Ascending aorta (tissue), 2 donors: ENCODE results near the gene PNKD. TPM values are rescaled to one million over a fixed set of nuclear protein-coding genes. Genes with fewer than 3 reads are reported as not detected.
A peak's percentile ranks its signal among the peaks of the same experiment; 100 is the strongest.

Source experiments
- DNase-seq, 2 donors: peaks; one replicate each; pipeline ENCODE4 v3.0.0-alpha.2; 2019; ENCODE audit warnings: low spot score in 2 of 2
- H3K27ac ChIP-seq, 2 donors: fragments of 200-600 bp; sonication (generic); one replicate each; pipeline ENCODE4 v1.5.1; 2016 to 2017; ENCODE audit warnings: mild to moderate bottlenecking in 1 of 2
- H3K27me3 ChIP-seq: fragments of 200-600 bp; sonication (generic); one replicate; pipeline ENCODE4 v1.5.1; 2017
- H3K36me3 ChIP-seq, 2 donors: fragments of 200-600 bp; sonication (generic); one replicate each; pipeline ENCODE4 v1.5.1; 2016
- H3K4me1 ChIP-seq, 2 donors: fragments of 200-600 bp; sonication (generic); one replicate each; pipeline ENCODE4 v1.5.1; 2016 to 2017; ENCODE audit warnings: mild to moderate bottlenecking in 1 of 2
- H3K4me3 ChIP-seq, 2 donors: fragments of 200-600 bp; sonication (generic); one replicate each; pipeline ENCODE4 v1.5.1; 2016 to 2017; ENCODE audit warnings: mild to moderate bottlenecking in 1 of 2
- H3K9me3 ChIP-seq, 2 donors: fragments of 200-600 bp; sonication (generic); one replicate each; pipeline ENCODE4 v1.5.1; 2016
- intact Hi-C: fragments of 100-400 bp; cut with DNase I; formaldehyde crosslinking; loops from one replicate; pipeline ENCODE4 v1.15.1; 2023
- total RNA-seq: library from RNA; depleted of rRNA; stranded (reverse); fragments of >200 nt; gene quantifications from one replicate; pipeline ENCODE4 v1.1.0, GENCODE V29; 2016
- TF ChIP-seq, protein P1 (sequence below), 3 experiments: fragments of 200-600 bp in 2 of 3; fragments of 450-650 bp in 1 of 3; sonication (generic) in 2 of 3; IDR thresholded peaks; one replicate each; pipeline ENCODE4 v1.5.1; 2016 to 2019; ENCODE audit warnings: antibody characterized with exemption in 3 of 3, mild to moderate bottlenecking in 1 of 3, moderate library complexity in 1 of 3

Gene PNKD
- total RNA-seq, 1 donor from 2014 or later: 45.8 TPM

DNA sequence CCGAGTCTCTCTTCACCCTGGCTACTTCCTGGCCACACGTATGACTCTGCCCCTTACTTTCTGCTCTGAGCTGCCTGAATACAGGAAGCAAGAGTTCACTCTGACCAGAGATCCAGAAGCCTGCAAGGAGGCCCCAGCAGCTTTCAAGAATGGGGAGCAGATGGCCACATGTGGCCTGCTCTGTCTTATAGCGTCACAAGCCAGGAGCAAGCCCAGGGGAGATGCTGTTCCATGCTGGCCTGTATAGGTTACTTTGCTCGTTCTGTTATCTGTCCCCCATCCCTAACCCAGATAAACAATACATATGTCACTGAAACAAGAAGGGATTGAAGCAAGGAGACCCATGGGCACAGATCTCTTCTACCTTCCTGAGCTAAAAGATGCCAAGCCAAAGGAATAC lies 4.3 kb downstream of the PNKD start:
- intact Hi-C loops: loop anchor here (5.0 kb wide), 3 partner anchors 57 to 293 kb away; partner anchors contain the start of genes ARPC2, CNOT9 and USP37

DNA sequence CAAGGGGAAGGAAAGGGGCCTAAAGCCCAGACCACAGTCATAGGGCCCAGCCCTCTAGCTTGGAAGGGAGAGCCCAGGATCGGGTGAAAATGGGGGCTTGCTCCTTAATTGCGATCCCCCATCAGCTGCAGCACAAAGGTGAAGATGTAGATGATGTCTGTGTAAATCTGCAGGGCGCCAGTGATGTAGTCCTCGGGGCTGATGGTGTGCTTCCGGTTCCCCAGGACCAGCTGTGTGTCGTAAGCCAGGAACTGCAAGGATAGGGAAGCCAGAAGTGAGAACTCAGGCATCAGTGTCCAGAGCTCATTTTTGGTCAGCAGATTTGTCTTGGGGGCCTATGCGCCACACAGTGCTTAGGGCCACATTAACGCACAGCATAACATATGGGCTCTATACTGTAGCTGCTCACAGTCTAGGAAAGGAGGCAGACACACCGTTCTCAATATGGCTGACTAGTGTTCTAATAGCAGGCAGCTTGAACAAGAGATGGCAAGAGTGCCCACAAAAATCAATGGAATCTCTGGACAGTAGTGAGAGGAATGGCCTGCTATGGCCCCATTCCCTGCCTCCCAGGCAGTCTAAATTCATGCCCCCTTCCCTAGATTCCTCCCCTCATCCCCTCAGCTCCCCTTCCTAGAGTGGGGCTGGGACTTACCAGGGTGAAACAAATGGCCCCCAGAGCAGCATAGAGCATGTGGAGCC lies 5.2 kb downstream of the PNKD start:
- H3K9me3 ChIP-seq: no peaks in the 10 kb centered on the region
- TF ChIP-seq, protein P1, sequence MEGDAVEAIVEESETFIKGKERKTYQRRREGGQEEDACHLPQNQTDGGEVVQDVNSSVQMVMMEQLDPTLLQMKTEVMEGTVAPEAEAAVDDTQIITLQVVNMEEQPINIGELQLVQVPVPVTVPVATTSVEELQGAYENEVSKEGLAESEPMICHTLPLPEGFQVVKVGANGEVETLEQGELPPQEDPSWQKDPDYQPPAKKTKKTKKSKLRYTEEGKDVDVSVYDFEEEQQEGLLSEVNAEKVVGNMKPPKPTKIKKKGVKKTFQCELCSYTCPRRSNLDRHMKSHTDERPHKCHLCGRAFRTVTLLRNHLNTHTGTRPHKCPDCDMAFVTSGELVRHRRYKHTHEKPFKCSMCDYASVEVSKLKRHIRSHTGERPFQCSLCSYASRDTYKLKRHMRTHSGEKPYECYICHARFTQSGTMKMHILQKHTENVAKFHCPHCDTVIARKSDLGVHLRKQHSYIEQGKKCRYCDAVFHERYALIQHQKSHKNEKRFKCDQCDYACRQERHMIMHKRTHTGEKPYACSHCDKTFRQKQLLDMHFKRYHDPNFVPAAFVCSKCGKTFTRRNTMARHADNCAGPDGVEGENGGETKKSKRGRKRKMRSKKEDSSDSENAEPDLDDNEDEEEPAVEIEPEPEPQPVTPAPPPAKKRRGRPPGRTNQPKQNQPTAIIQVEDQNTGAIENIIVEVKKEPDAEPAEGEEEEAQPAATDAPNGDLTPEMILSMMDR (IDR thresholded peaks at IDR 0.05): no peak
- H3K36me3 ChIP-seq: peaks cover 68 to 71% of the 10 kb centered on the region in 2 donors
- intact Hi-C loops: no loop called here
- H3K4me1 ChIP-seq: peaks cover 12 to 31% of the 10 kb centered on the region in 2 donors
- H3K27me3 ChIP-seq: no peaks in the 10 kb centered on the region
- peak overlapping the region; percentile 74 to 80 for H3K27ac ChIP-seq
- no peak overlapping the region for H3K4me3 ChIP-seq
- DNase-seq: no peak

More for the DNA sequence above, 4.3 kb downstream of the PNKD start:
- Histone ChIP-seq H3K27ac (peak overlapping the region; percentile 74 to 80), H3K4me3 (no peak overlapping the region), H3K36me3 (peaks cover 59 to 61% of the 10 kb centered on the region in 2 donors), H3K27me3 (no peaks in the 10 kb centered on the region), H3K4me1 (peaks cover 12 to 31% of the 10 kb centered on the region in 2 donors), H3K9me3 (no peaks in the 10 kb centered on the region)
- TF ChIP-seq, protein P1 (IDR thresholded peaks at IDR 0.05): no peak
- no peak for DNase-seq

DNA sequence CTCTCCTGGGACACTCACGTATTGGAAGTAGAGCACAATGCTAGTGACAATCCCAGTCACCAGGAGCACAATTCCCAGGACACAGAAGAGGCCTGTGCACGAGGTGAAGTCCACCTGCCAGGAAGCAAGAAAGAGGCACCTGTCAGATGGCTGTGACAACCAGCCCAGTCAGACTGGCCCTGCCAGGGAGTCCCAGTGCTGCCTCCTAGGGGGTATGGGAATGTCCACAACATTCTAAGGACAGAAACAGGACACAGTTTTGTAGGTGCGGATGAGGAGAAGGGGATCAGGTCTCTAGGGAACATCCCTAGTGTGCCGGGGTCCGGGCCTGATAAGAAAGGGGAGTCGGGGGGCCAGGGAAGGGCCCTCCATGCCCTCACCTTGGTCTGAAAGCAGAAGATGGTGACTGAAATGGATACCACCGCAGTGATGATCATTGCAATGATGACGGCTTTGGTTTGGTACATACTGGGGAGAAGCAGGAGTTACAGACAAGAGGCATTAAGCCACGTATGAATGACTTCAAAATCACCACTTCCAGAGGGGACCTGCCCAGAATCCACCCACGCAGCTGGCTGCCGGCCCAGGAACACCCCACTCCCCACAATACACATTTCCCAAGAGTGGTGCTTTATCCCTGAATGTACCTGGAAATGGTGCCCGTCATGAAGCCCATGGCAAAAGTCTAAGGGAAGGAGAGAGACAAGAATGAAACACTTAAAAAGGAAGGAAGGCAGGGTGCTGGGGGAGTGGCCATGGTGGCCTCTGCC lies 6.9 kb downstream of the PNKD start:
- DNase-seq: no peak
- H3K4me3 ChIP-seq: no peak overlapping the region
- intact Hi-C loops: no loop called here
- TF ChIP-seq, protein P1 (IDR thresholded peaks at IDR 0.05): no peak
- no peaks in the 10 kb centered on the region for H3K27me3 ChIP-seq
- peaks cover 82 to 87% of the 10 kb centered on the region in 2 donors for H3K36me3 ChIP-seq
- peaks cover 9 to 33% of the 10 kb centered on the region in 2 donors for H3K4me1 ChIP-seq
- H3K27ac ChIP-seq: peak overlapping the region; percentile 71 to 80
- no peaks in the 10 kb centered on the region for H3K9me3 ChIP-seq

DNA sequence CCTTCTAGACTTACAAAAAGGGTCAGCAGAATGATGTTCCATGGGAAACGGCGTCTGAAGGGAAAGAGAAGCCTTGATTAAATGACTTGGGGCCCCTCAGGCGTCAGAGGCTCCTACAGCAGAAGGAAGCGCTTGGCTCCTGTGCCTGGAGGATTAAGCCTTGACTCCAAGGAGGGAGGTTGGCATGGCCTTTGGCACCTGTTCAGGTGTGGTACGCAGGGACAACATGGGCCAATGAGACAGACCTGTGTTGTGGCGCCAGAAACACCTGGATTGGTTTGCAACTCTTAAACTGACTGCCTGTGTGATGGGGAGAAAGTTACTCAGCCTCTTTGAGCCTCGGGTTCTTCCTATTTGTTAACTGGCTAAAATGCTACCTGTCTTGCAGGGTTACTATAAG lies 7.6 kb downstream of the PNKD start:
- Histone ChIP-seq H3K4me3 (no peak overlapping the region), H3K36me3 (peaks cover 82 to 88% of the 10 kb centered on the region in 2 donors), H3K27me3 (no peaks in the 10 kb centered on the region), H3K27ac (peak overlapping the region; percentile 71 to 80), H3K9me3 (no peaks in the 10 kb centered on the region), H3K4me1 (peaks cover 11 to 35% of the 10 kb centered on the region in 2 donors)
- no peak for DNase-seq
- intact Hi-C loops: no loop called here
- TF ChIP-seq, protein P1 (IDR thresholded peaks at IDR 0.05): no peak

DNA sequence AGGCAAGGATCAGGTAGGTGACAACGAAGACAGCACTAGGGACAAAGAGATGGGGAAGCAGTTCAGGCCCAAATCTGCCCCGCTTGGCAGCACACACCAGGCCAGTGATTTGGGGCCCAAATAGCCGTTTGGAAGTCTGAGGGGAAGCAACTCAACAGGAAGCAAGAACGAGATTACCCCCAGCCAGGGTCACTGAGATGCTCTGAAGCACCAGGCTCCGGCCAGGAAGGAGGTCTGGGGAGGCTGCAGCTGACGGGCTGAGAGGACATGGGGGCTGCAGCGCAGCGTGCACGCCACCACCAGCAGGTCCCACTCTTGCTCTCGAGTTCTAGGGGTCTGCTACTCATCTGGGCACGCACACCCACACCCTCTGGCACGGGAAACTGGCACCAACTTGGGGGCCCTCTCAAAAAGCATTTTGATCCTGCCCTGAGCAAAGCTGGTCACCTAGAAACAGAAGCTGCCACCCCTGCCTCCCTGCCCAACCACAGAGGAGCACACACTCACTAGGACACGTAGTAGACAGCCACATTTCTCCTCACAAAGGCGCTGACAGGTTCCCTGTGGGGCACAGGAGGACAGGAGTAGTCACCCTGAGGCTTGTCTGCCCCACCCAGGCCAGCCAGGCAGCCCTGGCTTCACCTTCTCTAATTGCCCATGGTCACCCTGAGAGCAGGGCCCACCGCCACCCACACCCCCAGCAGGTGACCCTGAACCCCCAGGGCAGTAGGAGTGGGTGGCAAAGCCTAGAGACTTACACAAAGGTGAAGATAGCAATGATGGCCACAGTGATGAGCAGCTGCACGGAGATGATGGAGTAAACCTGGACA lies 8.4 kb downstream of the PNKD start:
- no peaks in the 10 kb centered on the region for H3K27me3 ChIP-seq
- TF ChIP-seq, protein P1 (IDR thresholded peaks at IDR 0.05): no peak
- peaks cover 18 to 38% of the 10 kb centered on the region in 2 donors for H3K4me1 ChIP-seq
- peaks cover 81 to 93% of the 10 kb centered on the region in 2 donors for H3K36me3 ChIP-seq
- no peak for DNase-seq
- H3K4me3 ChIP-seq: no peak overlapping the region
- peak overlapping the region; percentile 80 to 98 for H3K27ac ChIP-seq
- no peaks in the 10 kb centered on the region for H3K9me3 ChIP-seq
- intact Hi-C loops: no loop called here
